ENCODE measurements around the gene KCNJ6. TPM values are rescaled to one million over a fixed set of nuclear protein-coding genes. Genes with fewer than 3 reads are reported as not detected.

The KCNJ6 gene
- polyA plus RNA-seq, 1 of the 3 experiments (the other 2 are of a cell fraction): not detected

- ChIA-PET CTCF (interaction anchor here (1.5 kb wide), 1 partner anchor 20 kb away, joined by 4 read pairs; the partner anchor contains the start of gene KCNJ6), POLR2A (no interaction called here)
- TF ChIP-seq RXRA (IDR thresholded peaks at IDR 0.05; ENCODE audit: borderline replicate concordance, low read depth) (no peak), FOXJ3 (CRISPR knock-in tag; IDR thresholded peaks at IDR 0.05) (no peak), SMC3 (IDR thresholded peaks at IDR 0.05; ENCODE audit: low read depth, low read length) (no peak), GATA2 (CRISPR knock-in tag; IDR thresholded peaks at IDR 0.05) (no peak), FOXM1 (IDR thresholded peaks at IDR 0.05; ENCODE audit: low read depth) (no peak), EP300 (IDR thresholded peaks at IDR 0.05; ENCODE audit: borderline replicate concordance in 1 of 2, low read depth in 1 of 2, low read length in 1 of 2) (no peak), ZBTB33 (IDR thresholded peaks at IDR 0.05; ENCODE audit: borderline replicate concordance, low read depth) (no peak)
- H3K9me2 ChIP-seq: no peaks in the 10 kb centered on the region
- no peaks in the 10 kb centered on the region for H4K20me1 ChIP-seq (ENCODE audit: insufficient read depth)
- no peaks in the 10 kb centered on the region for H3K79me2 ChIP-seq (ENCODE audit: insufficient read depth)
- H3K4me2 ChIP-seq: no peak overlapping the region
- no peaks in the 10 kb centered on the region for H3K36me3 ChIP-seq (replicated peaks in 1 of 2; ENCODE audit: control insufficient read depth in 1 of 2, insufficient read depth in 2 of 2, low read length in 1 of 2)
- H3K9ac ChIP-seq: no peak overlapping the region
- no peak overlapping the region for H3K4me3 ChIP-seq (ENCODE audit: low read depth in 2 of 2, low read length in 1 of 2)
- H3K4me1 ChIP-seq (ENCODE audit: control insufficient read depth in 1 of 2, insufficient read depth in 2 of 2, low read depth in 1 of 2, low read length in 1 of 2): no peaks in the 10 kb centered on the region
- WGBS (ENCODE audit: low lambda C conversion rate): 30% methylated on average over 4 of the region's 4 CpGs
- no peak overlapping the region for H2AFZ ChIP-seq (ENCODE audit: low read depth)
- DNase-seq: no peak
- no peak overlapping the region for H3K27ac ChIP-seq (ENCODE audit: low read depth in 2 of 2, low read length in 1 of 2)
- H3F3A ChIP-seq (replicated peaks; ENCODE audit: insufficient read depth): no peaks in the 10 kb centered on the region
- no peaks in the 10 kb centered on the region for H3K9me3 ChIP-seq
- H3K27me3 ChIP-seq (ENCODE audit: insufficient read depth): no peaks in the 10 kb centered on the region
Observed at GRCh38 chr21:37936010-37936785, 19.9 kb upstream of the KCNJ6 start.

- TF ChIP-seq EP300 (IDR thresholded peaks at IDR 0.05; ENCODE audit: borderline replicate concordance in 1 of 2, low read depth in 1 of 2, low read length in 1 of 2) (no peak), NFIC (IDR thresholded peaks at IDR 0.05; ENCODE audit: borderline replicate concordance) (no peak), RCOR1 (IDR thresholded peaks at IDR 0.05; ENCODE audit: low read length) (no peak), CHD2 (IDR thresholded peaks at IDR 0.05; ENCODE audit: low read length, partially characterized antibody) (no peak), SMC3 (IDR thresholded peaks at IDR 0.05; ENCODE audit: low read depth, low read length) (no peak), ELF1 (IDR thresholded peaks at IDR 0.05) (no peak), REST (IDR thresholded peaks at IDR 0.05; ENCODE audit: low read depth, low read length) (no peak), MXI1 (IDR thresholded peaks at IDR 0.05; ENCODE audit: low read depth, low read length) (no peak), POLR2AphosphoS5 (IDR thresholded peaks at IDR 0.05; ENCODE audit: low read depth, low read length) (no peak), MEF2A (IDR thresholded peaks at IDR 0.05; ENCODE audit: borderline replicate concordance, low read depth) (no peak), FOXJ3 (CRISPR knock-in tag; IDR thresholded peaks at IDR 0.05) (no peak), TEAD4 (IDR thresholded peaks at IDR 0.05; ENCODE audit: borderline replicate concordance, insufficient read depth) (no peak), USF2 (IDR thresholded peaks at IDR 0.05; ENCODE audit: borderline replicate concordance, low read depth, low read length) (no peak)
- H3K4me3 ChIP-seq (ENCODE audit: low read depth in 2 of 2, low read length in 1 of 2): no peak overlapping the region
- 14% methylated on average over 2 of the region's 2 CpGs for WGBS (ENCODE audit: low lambda C conversion rate)
- no peak for DNase-seq
- H3K79me2 ChIP-seq (ENCODE audit: insufficient read depth): no peaks in the 10 kb centered on the region
- no peaks in the 10 kb centered on the region for H3K27me3 ChIP-seq (ENCODE audit: insufficient read depth)
- no peaks in the 10 kb centered on the region for H4K20me1 ChIP-seq (ENCODE audit: insufficient read depth)
- ChIA-PET CTCF (no interaction called here), POLR2A (no interaction called here)
- H2AFZ ChIP-seq (ENCODE audit: low read depth): no peak overlapping the region
- no peaks in the 10 kb centered on the region for H3K4me1 ChIP-seq (ENCODE audit: control insufficient read depth in 1 of 2, insufficient read depth in 2 of 2, low read depth in 1 of 2, low read length in 1 of 2)
- H3K9ac ChIP-seq: no peak overlapping the region
- no peaks in the 10 kb centered on the region for H3F3A ChIP-seq (replicated peaks; ENCODE audit: insufficient read depth)
- H3K9me2 ChIP-seq: no peaks in the 10 kb centered on the region
- no peak overlapping the region for H3K4me2 ChIP-seq
- H3K36me3 ChIP-seq (replicated peaks in 1 of 2; ENCODE audit: control insufficient read depth in 1 of 2, insufficient read depth in 2 of 2, low read length in 1 of 2): no peaks in the 10 kb centered on the region
- H3K9me3 ChIP-seq: no peaks in the 10 kb centered on the region
- no peak overlapping the region for H3K27ac ChIP-seq (ENCODE audit: low read depth in 2 of 2, low read length in 1 of 2)
Observed at GRCh38 chr21:37932936-37933335, 16.7 kb upstream of the KCNJ6 start.
